IMR-90 (cell line): Measurements from ENCODE around the gene FBXO9. TPM values are rescaled to one million over a fixed set of nuclear protein-coding genes. Genes with fewer than 3 reads are reported as not detected.

Experiments
- ATAC-seq: fragments of 200-7000 bp; cut with Tn5 transposase; 2 replicates; pipeline ENCODE4 v1.9.1; 2020; ENCODE audit warnings: low read depth, mild to moderate bottlenecking, moderate library complexity
- BruUV-seq: library from RNA; stranded (reverse); fragments of 400-500 nt; replicated peaks from 2 replicates; lab custom pipeline; 2021; lab: Mats Ljungman, UMichigan
- CTCF ChIA-PET: fragments of 300-600 bp; formaldehyde crosslinking; extraction: SDS; loops from one replicate; lab custom pipeline; 2021; ENCODE audit warnings: antibody characterized with exemption; lab: Yijun Ruan, JAX
- POLR2A ChIA-PET: fragments of 300-600 bp; sonication (Branson Sonifier 250); formaldehyde crosslinking; loops from one replicate; lab custom pipeline; 2022; ENCODE audit warnings: antibody characterized with exemption; ENCODE audit not compliant: unreplicated experiment; lab: Charles Lee
- DNase-seq: peaks from one replicate; pipeline ENCODE4 v3.0.0; 2013
- H2AFZ ChIP-seq: replicated peaks from 2 replicates; pipeline ENCODE3; 2013; ENCODE audit warnings: low read length, mild to moderate bottlenecking; ENCODE audit not compliant: poor library complexity
- H2AK5ac ChIP-seq: 2 replicates; pipeline ENCODE4 v1.6.1; 2013; ENCODE audit warnings: low read depth, low read length, inconsistent platforms
- H2AK9ac ChIP-seq: replicated peaks from 2 replicates; pipeline ENCODE3; 2013; ENCODE audit warnings: mild to moderate bottlenecking, low read depth, low read length, moderate library complexity; ENCODE audit not compliant: poor library complexity
- H2BK120ac ChIP-seq: 2 replicates; pipeline ENCODE4 v1.6.1; 2013; ENCODE audit warnings: low read depth, low read length, inconsistent platforms
- H2BK15ac ChIP-seq: 3 replicates; pipeline ENCODE4 v1.6.1; 2013; ENCODE audit warnings: low read depth, low read length, inconsistent platforms
- H2BK20ac ChIP-seq: 2 replicates; pipeline ENCODE4 v1.6.1; 2013; ENCODE audit warnings: low read depth, mild to moderate bottlenecking, inconsistent platforms, low read length, moderate library complexity
- H2BK5ac ChIP-seq: 2 replicates; pipeline ENCODE4 v1.6.1; 2013; ENCODE audit warnings: mild to moderate bottlenecking, low read depth, low read length, inconsistent platforms; ENCODE audit not compliant: poor library complexity, severe bottlenecking
- H3K14ac ChIP-seq: replicated peaks from 2 replicates; pipeline ENCODE4 v1.6.1; 2013; ENCODE audit warnings: low read depth, low read length, inconsistent platforms
- H3K18ac ChIP-seq: 2 replicates; pipeline ENCODE4 v1.6.1; 2013; ENCODE audit warnings: low read depth, low read length, control low read depth
- H3K23ac ChIP-seq: 2 replicates; pipeline ENCODE4 v1.6.1; 2013; ENCODE audit warnings: low read depth, low read length, inconsistent platforms
- H3K27ac ChIP-seq: 2 replicates; pipeline ENCODE4 v1.5.1; 2013; ENCODE audit warnings: mild to moderate bottlenecking, control low read depth, low read length; ENCODE audit not compliant: insufficient read depth
- H3K27me3 ChIP-seq: 2 replicates; pipeline ENCODE4 v1.6.1; 2013; ENCODE audit warnings: low read length; ENCODE audit not compliant: control insufficient read depth, insufficient read depth
- H3K36me3 ChIP-seq: 2 replicates; pipeline ENCODE4 v1.6.1; 2013; ENCODE audit warnings: low read length, mixed read lengths; ENCODE audit not compliant: control insufficient read depth, insufficient read depth
- H3K4ac ChIP-seq: 2 replicates; pipeline ENCODE4 v1.6.1; 2013; ENCODE audit warnings: low read depth, low read length, inconsistent platforms
- H3K4me1 ChIP-seq: 2 replicates; pipeline ENCODE4 v1.6.1; 2013; ENCODE audit warnings: low read length, mixed read lengths; ENCODE audit not compliant: control insufficient read depth, insufficient read depth
- H3K4me2 ChIP-seq: 2 replicates; pipeline ENCODE4 v1.6.1; 2013; ENCODE audit warnings: low read depth, mild to moderate bottlenecking, control low read depth, low read length, moderate library complexity
- H3K4me3 ChIP-seq: 2 replicates; pipeline ENCODE4 v1.5.1; 2013; ENCODE audit warnings: low read depth, mild to moderate bottlenecking, control low read depth, low read length, moderate library complexity; ENCODE audit not compliant: insufficient read depth
- H3K56ac ChIP-seq: 2 replicates; pipeline ENCODE4 v1.6.1; 2013; ENCODE audit warnings: low read length, inconsistent platforms; ENCODE audit not compliant: insufficient read depth; ENCODE audit errors: extremely low read depth
- H3K79me1 ChIP-seq, 2 experiments: 2 replicates each; pipeline ENCODE4 v1.6.1; 2013; ENCODE audit warnings: low read length in 2 of 2, inconsistent platforms in 1 of 2, low read depth in 1 of 2
- H3K9ac ChIP-seq: 2 replicates; pipeline ENCODE4 v1.6.1; 2013; ENCODE audit warnings: low read depth, low read length, control low read depth
- H3K9me1 ChIP-seq: 2 replicates; pipeline ENCODE4 v1.6.1; 2013; ENCODE audit warnings: low read length, inconsistent platforms; ENCODE audit not compliant: insufficient read depth
- H3K9me3 ChIP-seq: 2 replicates; pipeline ENCODE4 v1.6.1; 2013; ENCODE audit warnings: low read length; ENCODE audit not compliant: control insufficient read depth, insufficient read depth
- H4K20me1 ChIP-seq: 2 replicates; pipeline ENCODE4 v1.6.1; 2013; ENCODE audit warnings: low read length, inconsistent platforms; ENCODE audit not compliant: insufficient read depth
- H4K5ac ChIP-seq: 2 replicates; pipeline ENCODE4 v1.6.1; 2013; ENCODE audit warnings: mild to moderate bottlenecking, low read depth, low read length, control low read depth
- H4K8ac ChIP-seq, 2 experiments: 2 replicates each; pipeline ENCODE4 v1.6.1; 2013; ENCODE audit warnings: low read depth in 2 of 2, low read length in 2 of 2, control low read depth in 1 of 2, inconsistent platforms in 1 of 2
- H4K91ac ChIP-seq: 2 replicates; pipeline ENCODE4 v1.6.1; 2013; ENCODE audit warnings: low read depth, low read length, inconsistent platforms; ENCODE audit not compliant: insufficient read depth
- CEBPB ChIP-seq: IDR thresholded peaks from 2 replicates; pipeline ENCODE4 v1.6.1; 2012; ENCODE audit warnings: low read depth, low read length, improper control_type of control experiment
- NFE2L2 ChIP-seq: fragments of 150-350 bp; IDR thresholded peaks from 2 replicates; pipeline ENCODE4 v1.6.1; 2016; ENCODE audit warnings: low read depth, mild to moderate bottlenecking, low read length
- RCOR1 ChIP-seq: IDR thresholded peaks from 2 replicates; pipeline ENCODE4 v1.6.1; 2012; ENCODE audit warnings: mild to moderate bottlenecking, low read length, improper control_type of control experiment; ENCODE audit not compliant: insufficient replicate concordance
- SMC3 ChIP-seq: fragments of 150-350 bp; IDR thresholded peaks from 2 replicates; pipeline ENCODE4 v1.6.1; 2016; ENCODE audit warnings: low read depth, mild to moderate bottlenecking, antibody characterized with exemption, low read length, moderate library complexity
- dilution Hi-C: fragments of 300-500 bp; cut with HindIII; formaldehyde crosslinking; loops from one replicate; pipeline ENCODE4 v1.14.3; 2018; ENCODE audit warnings: low sequenced_read_pairs; ENCODE audit not compliant: unreplicated experiment
- in situ Hi-C: fragments of 300-500 bp; cut with MboI; formaldehyde crosslinking; loops from 3 replicates; pipeline ENCODE4 v1.14.3; 2019; ENCODE audit warnings: low sequenced_read_pairs, inconsistent platforms, mixed read lengths
- intact Hi-C: fragments of 100-400 bp; cut with micrococcal nuclease; formaldehyde crosslinking; loops from 2 replicates; pipeline ENCODE4 v1.10.0; 2022
- polyA plus RNA-seq, 3 experiments: library from polyadenylated mRNA; depleted of rRNA; stranded (reverse); fragments of >200 nt; gene quantifications; 2 replicates each; pipeline ENCODE4 v1.2.3, GENCODE V29; 2012; ENCODE audit warnings: low replicate concordance in 1 of 3
- total RNA-seq: library from RNA; depleted of rRNA; stranded (reverse); fragments of >200 nt; gene quantifications from 2 replicates; pipeline ENCODE4 v1.2.3, GENCODE V29; 2012

Gene FBXO9
- total and polyA plus RNA-seq, 2 of the 4 experiments (the other 2 are of a cell fraction) = 49.6 to 65.9 TPM

- CTCF ChIA-PET = no interaction called here
- dilution Hi-C loops = no loop called here
- H2BK20ac ChIP-seq = no peak overlapping the region
These were observed 24.7 kb downstream of the FBXO9 start for GRCh38 chr6:53089948-53090347.

More at GRCh38 chr6:53089948-53090347, 24.7 kb downstream of the FBXO9 start:
- no TSS peak for BruUV-seq
- Histone ChIP-seq H4K91ac (no peak overlapping the region), H2AFZ (no peak overlapping the region), H2BK15ac (no peak overlapping the region), H3K36me3 (peaks cover 33% of the 10 kb centered on the region), H4K8ac (no peak overlapping the region), H3K4me2 (no peak overlapping the region), H3K56ac (no peak overlapping the region), H2AK9ac (no peak overlapping the region), H3K4me3 (no peak overlapping the region), H3K23ac (no peak overlapping the region), H3K9me1 (no peaks in the 10 kb centered on the region; the same call in 1 of the 2 replicates), H3K18ac (no peak overlapping the region), H4K20me1 (no peaks in the 10 kb centered on the region; the same call in 1 of the 2 replicates), H4K5ac (no peak overlapping the region), H2BK5ac (no peak overlapping the region), H3K9ac (no peak overlapping the region), H3K4ac (no peak overlapping the region), H3K4me1 (peaks cover 2% of the 10 kb centered on the region; the same call in 1 of the 2 replicates), H2BK120ac (no peak overlapping the region), H3K9me3 (no peaks in the 10 kb centered on the region), H3K27ac (no peak overlapping the region), H3K27me3 (no peaks in the 10 kb centered on the region), H3K79me1 (0 out of 4 replicates have a peak, but pooled peaks cover 0 to 2% of the 10 kb centered on the region in 2 experiments), H2AK5ac (no peak overlapping the region), H3K14ac (no peak overlapping the region)
- POLR2A ChIA-PET = no interaction called here
- DNase-seq (no peak), ATAC-seq (no peak)
- TF ChIP-seq CEBPB = no peak
- no peak for TF ChIP-seq SMC3
- no peak for TF ChIP-seq RCOR1
- TF ChIP-seq NFE2L2 = no peak
- in situ Hi-C loops (no loop called here), intact Hi-C loops (no loop called here)
